HG03354 (cell line): ENCODE measurements around the gene RNF150.

Experiments used
- ATAC-seq: cut with Tn5 transposase; IDR thresholded peaks from one replicate; pipeline ENCODE4 v1.9.1; 2021; ENCODE audit warnings: mild to moderate bottlenecking; ENCODE audit not compliant: unreplicated experiment, poor library complexity, severe bottlenecking

RNF150 gene

DNA sequence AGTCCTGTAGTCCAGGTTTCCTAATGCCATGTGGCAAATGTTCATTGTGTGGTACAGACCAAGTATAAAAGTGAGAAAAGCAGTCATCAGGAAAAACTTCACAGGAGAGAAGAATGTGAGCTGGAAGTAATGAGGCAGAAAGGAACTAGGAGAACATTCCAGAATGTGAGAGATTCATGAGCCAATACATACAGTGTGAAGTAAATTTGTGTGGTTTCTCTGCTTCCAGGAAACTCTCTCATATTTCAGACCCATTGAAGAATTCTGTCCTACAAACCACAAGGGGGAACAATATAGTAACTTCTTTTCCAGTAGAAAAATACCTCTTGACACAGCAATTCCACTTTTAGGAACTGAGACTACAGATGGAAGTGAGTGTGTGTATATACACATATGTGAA lies 136.5 kb downstream of the RNF150 start:
- no peak for ATAC-seq

DNA sequence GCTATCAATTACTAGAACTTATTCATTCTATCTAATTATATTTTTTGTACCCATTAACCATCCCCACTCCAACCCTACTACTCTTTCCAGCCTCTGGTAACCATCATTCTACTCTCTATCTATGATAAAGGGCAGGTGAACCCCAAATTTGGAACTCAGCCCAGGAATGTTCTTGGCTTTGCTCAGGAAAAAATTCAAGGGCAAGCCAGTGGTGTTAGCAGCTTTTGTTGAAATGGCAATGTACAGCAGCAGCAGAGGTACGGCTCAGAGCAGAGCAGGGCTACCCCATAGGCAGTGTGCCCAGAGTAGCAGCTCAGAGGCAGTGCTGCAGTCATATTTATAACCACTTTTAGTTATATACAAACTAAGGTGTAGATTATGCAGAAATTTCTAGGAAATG lies 138.2 kb downstream of the RNF150 start:
- no peak for ATAC-seq

DNA sequence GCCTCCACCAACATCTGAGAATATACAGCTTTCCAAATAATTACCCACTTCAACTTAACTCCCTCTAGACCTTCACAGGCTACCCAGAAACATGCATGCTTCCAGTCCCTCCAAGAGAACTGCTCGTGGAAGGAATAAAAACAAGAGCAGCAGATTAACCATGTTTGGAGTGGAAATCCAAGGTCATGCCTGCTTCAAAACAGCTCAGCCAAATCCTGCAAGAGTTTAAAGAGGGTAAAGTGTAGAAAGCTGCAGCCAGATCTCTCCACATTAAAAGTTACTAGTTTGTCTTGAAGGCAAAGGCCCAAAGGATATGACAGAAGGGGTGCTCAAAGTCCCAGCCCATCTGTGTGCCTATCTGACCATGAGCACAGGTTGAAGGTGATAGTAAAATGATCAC lies 139.3 kb downstream of the RNF150 start:
- ATAC-seq = no peak

DNA sequence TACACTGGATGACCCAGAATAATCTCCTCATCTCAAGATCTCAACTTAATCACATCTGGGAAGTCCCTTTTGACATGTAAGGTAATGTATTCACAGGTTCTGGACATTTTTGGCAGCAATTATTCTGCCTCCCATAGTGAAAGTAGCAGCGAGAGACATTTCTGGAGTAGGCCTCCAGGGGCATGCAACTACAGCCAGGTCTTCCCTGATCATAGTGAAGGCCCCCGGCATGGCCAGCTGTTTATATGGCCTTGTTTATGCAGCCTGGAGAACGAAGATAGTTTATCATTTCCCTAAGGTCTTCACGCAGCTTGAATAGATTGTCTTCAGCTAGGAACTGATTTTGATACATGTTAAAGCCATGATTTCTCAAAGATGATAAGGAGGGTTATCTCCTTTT lies 139.9 kb downstream of the RNF150 start:
- ATAC-seq = no peak

DNA sequence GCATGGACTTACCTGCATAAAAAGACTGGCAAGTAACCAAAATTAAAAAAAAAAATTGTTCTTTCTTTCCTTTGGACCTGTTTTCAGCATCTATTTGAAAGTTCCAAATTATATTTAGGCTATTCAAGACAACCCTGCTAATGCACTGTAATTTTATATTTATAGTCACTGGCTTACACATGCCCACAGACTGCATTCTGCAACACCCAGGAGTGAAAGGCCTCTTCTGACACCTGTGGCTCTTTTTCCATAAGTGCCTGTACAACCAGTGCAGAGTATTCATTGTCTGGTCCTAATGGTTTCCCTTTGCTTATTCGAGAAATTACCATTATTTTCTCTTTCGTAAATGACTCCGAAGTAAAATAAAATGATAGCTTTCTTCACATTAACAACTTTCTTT lies 143.3 kb downstream of the RNF150 start:
- no peak for ATAC-seq

DNA sequence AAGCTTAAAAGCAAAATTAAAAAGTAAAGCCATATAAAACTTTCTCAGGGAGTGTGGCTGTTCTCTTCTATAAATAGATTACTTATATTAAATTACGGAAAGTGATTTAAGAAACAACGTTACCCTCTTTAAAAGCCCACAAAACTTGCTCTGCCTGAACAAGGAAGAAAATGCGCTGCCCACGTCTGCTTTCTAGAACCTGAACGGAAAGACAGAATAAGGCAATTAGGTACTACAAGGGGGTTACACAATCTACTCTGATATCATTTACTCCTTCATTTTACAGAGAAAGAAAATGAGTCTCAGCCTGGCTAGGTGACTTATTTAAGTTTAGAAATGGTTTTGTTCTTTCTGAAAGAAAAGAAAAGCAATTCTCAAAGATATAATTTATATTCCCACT lies 147.2 kb downstream of the RNF150 start:
- no peak for ATAC-seq

DNA sequence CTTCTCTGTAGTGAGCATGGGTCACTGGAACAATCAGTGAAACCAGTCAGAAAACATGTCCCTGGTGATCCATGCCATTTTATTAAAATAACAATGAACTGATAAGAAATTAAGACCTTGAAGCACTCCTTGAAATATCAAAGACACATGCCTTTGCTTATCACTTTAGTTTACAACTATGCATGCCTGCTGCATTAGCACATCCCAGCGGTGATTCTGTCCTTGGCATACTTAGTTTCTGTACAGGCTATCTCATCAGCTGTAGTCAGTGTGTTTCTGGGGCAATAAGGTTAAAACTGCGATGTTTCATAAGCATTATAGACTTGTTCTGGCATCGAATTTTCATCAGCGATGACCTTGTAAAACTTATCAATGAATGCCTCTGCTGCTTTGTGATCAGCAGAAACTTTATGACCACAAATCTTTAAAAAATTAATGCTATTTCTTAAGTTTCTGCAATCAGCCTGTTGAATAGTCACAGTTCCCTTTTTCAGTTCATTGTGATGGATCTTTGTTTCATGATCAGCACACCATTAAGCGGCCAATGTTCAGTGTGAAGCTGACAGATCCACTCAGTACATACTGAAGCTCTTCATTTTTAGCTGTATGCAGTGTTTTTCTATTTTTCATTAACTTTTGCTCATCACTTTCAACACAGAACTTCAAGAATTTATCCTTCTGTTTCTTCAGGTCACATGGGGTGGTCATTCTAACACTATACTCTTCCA lies 150.5 kb downstream of the RNF150 start:
- no peak for ATAC-seq

DNA sequence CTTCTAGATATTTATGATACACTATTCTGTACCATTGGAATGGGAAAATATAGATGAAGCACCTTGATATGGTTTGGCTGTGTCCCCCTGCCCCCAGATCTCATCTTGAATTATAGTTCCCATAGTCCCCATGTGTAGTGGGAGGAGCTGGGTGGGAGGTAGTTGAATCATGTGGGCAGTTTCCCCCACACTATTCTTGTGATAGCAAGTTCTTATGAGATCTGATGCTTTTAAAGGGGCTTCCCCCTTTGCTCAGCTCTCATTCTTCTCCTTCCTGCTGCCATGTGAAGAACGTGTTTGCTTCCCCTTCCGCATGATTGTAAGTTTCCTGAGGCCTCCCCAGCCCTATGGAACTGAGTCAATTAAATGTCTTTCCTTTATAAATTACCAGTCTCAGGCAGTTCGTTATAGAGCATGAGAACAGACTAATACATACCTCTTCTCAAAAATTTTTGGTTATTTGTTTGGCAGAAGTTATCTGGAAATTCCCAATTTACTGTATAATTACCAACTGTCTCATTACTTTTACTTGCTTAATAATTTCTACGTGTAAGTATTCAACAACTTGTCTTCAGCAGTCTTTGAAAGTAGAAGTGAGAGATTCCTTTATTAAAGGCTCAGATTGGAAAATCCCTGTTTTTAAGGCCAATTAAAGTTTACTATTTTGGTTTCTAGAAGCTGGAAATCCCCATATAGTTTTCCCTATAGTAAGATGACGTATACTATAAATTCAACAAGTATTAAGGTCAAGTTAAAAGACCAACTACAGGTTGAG lies 152.7 kb downstream of the RNF150 start:
- no peak for ATAC-seq

DNA sequence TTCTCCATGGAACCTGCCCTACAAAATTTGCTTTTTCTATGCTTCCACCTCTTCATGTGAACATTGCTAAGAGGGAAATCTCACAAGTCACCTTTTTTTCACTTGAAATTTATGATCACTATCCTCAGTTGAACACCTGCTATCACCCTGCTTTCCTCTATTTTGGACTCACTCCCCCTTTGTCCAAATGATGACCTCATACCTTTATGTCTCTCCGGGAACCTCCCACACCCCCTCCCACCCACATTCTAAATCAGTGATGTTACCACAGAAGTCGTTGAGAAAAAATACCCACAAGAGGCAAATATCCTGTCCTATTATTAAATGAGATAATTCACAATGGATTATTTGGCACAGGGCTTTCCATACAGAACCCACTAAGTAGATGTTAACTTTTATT lies 156.5 kb downstream of the RNF150 start:
- ATAC-seq = no peak

DNA sequence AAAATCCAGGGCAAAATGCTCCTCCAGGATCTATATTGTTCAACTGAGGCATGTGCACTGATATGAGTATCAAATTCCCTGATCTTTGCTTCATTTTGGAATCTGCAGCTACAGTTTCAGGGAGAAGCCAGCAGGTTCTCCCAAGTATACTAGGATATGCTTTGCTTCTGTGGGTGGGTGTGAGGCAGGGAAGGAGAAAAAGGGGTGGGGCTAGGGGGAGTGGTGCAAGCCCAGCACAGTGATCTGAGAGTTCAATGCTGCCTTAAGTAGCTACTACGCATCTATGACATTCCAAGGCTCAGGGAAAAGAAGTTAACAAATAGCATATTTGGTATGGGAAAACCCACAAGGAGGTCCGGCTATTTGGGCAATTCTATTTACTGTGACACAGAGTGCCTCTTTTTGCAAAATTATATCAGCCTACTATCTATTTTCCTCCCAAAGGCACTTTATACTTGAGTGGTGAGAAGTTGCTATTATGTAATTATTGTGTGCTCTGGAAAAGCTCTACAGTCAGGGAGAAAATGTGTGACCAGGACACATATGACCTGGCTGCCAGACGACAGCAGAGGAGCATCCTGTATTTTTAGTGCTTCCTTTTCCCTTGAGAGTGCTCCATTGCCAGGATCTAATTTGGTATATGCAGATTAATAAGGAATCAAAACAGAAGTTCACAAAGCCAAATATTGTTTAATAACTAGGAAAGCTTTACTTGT lies 162.0 kb downstream of the RNF150 start:
- ATAC-seq = no peak

DNA sequence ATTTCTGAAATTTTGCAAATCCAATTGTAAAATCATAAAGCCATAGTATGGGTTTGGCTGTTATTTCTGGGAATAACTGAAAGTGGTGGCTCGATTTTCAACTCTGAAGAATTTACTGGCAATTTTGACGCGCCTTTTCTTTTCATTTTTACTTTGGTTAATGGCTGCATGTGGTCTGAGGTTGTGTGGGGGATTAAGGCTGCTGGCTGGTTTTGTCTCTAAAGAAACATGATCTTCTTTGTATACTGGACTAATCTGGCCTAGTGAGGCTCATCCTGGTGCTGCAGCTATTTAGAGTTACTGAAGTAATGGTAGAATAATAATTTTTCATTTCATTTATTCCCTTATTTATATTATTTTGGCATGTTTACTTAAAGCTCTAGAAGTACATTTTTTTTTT lies 164.0 kb downstream of the RNF150 start:
- no peak for ATAC-seq

DNA sequence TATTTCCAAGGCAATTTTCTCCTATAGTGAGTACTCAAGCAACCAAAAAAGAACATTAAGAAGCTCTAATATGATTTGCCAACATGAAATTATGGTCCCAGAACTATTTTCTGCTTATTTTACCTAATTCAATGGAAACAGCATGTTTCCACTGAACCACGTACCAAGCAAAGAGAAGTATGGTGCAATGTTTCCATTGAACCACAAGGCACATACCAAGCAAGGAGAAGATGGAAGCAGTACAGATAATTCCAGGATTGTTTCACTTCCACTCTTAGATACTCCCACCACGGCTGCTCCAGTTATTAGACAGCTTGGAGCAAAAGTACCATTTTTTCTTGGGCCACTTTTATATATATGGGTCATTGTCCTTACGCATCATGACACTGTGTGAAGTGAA lies 164.9 kb downstream of the RNF150 start:
- ATAC-seq = no peak

DNA sequence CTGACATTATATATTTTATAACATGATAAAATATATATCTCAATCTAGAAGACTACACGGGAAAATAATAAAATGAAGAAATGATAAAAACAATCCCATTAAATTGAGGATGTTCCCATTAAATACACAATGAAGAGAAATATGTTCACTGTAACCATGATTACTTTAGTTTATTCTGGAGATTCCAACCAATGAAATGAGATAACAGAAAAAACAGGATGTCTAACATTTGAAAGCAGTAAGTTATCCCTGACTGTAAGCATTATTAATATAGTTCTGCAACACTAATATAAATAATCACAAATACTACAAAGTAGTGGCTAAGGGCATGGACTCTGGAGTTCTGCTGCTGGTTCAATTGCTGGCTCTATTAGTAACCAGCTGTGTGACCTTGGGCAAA lies 169.4 kb downstream of the RNF150 start:
- ATAC-seq = no peak

DNA sequence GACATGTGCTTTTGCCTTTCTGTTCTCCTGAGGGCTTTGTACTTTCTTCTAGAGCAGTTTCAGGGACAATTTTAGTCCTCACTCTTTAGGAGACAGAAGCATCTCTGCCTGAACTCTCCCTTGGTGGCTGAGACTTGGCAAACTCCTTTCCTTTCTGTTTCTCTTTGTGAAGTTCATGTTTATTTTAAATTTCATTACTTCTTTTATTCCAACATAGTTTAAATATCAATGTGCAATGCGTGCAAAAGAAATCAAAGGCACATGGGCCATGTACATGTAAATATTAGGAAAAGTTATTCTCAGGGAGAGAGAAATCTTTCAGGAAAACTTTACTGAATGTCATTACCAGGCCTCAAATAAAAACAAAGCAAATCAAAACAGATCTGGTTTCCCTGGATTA lies 177.6 kb downstream of the RNF150 start:
- no peak for ATAC-seq

DNA sequence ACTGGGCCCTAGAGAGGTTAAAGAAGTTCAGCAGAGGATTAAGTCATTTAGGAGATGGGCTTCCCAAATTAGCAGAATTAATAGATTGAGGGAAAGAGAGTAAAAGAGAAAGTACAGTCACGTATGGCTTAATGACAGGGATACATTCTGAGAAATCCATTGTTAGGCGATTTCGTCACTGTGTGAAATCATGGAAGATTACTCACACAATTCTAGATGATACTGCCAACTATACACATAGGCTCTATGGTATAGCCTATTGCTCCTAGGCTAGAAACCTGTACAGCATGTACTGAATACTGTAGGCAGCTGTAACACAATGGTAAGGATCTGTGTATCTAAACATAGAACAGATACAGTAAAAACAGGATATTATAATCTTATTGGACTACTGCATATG lies 180.6 kb downstream of the RNF150 start:
- no peak for ATAC-seq

DNA sequence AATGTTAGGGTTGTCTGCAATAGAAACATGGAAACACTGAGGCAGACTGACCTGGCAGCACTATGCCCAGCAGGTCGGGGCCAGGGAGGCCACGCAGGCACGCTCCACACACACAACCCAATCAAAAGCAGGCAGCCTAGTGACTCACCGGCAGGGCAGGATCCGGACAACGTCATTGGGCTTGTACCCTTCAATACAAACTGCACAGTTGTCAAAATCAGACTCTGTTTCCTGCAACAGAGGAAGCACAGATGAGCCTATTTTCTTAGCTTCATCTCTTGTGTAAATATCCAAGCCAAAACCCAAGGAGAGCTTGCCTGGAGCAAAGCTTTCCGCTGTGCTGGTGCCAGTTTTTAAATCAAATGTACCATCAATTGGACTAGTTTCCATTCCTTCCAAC lies 185.8 kb downstream of the RNF150 start:
- ATAC-seq = no peak

DNA sequence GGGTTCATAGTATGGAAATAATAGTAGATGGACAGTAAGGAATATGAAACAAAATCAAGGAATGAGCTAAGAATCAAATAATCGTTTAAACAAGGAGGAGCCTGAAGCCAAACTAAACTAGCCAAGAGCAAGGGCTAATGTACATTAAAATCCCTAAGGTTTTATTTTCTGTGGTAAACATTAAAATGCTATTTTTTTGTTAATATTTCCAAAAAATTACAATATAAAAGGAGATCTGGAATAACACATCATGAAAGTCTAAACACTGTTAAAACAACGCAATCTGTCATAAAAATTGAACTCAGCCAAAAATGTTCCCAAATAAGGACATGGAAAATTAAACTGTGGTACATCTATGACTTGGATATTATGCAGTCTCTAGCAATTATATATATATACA lies 188.2 kb downstream of the RNF150 start:
- no peak for ATAC-seq

DNA sequence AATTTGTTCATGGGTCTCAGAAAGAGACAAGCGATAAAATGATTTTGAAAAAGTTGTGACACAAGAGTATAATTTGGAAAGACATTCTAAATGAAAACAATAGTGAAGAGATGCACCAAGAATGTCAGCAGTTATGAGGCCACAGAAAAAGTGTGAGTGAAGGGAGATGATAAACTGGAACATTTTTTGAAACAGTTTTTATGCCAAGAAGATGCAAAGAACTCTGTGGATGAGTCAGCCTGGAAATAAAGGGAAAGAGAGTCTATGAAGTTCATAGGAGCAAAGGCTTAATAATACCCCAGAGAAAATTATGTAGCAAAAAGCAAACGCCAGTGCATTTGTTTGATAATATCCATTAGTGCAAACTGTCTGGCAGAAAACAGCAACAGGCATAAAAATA lies 188.7 kb downstream of the RNF150 start:
- no peak for ATAC-seq

DNA sequence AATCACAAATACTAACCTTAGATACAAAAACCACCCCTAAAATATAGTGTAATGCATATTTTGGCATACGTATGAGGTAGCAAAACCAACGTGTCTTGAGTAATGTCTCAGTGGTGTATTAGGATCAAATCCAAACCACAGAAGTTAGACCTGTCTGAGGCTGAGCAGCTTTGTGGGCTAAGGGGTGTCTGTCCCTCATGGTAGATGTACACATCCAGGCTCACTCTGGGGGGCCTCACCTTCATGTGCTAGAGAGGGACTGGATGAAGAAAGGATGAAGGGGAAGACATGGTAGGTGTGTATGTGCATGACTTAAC lies 189.1 kb downstream of the RNF150 start:
- ATAC-seq = no peak

DNA sequence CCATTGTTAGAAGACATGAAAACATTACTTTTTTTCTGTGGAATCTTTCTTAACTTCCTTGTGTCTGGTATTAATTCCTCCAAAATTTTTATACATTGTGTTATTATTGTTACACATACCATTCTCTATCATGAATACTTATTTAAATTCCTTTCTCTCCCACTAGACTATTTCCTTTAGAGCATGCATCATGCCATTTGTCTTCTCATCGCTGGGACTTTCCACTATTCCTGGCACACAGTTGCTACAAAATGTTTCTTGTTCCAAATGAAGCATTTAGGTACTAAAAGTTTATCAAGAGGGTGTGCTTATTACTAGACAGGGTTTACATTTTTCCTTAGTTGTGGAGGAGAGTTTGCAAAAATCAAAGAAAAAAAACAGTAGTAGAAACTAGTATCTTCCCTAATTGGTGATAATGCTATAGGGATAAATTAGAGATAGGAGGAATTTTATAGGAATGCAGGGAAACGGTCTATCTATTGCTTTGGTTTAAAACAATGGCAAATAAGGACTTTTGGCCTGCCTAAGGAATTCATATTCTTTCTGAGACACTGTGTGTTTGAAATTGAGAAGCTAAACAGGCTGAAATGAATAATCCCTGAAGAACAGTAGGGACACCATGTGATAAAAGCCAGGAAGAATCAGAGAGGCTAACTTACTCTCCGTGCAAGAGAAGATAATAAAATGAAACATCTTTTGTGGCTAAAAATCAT lies 189.6 kb downstream of the RNF150 start:
- ATAC-seq = no peak
